Measurements from ENCODE around the gene WDR4. TPM values are rescaled to one million over a fixed set of nuclear protein-coding genes. Genes with fewer than 3 reads are reported as not detected.

Gene WDR4
- total and polyA plus RNA-seq, 2 experiments from 2014 or later = 22.5 to 50.2 TPM

DNA sequence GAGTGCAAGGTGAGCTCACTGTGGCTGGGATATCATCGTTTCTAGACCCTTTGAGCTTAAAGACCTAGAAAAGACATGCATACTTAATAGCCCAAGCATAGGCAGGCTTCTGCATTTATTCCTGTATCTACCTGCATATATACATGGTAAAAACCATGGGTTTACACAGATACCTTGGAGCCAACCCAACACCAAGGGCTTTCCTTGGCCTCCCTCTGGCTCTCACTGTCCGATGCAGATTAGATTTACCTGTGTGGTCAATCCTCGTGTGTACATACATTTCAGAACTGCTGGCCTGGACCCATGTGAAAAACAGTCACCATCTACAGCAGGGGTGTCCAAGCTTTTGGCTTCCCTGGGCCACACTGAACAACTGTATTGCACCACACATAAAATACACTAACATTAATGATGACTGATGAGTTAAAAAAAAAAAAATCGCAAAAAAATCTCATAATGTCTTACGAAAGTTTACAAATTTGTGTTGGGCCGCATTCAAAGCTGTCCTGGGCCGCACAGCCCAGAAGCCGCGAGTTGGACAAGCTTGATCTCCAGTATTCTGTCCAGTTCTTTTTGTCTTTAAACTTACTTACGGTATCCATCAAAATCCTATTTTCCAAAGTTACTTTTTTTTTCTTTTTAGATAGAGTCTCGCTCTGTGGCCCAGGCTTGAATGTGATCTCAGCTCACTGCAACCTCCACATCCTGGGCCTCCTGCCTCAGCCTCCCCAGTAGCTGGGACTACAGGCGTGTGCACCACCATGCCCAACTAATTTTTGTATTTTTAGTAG is 43.5 kb downstream of the WDR4 start:
- no peaks in the 10 kb centered on the region for H3K27me3 ChIP-seq (ENCODE audit: insufficient read depth)

More for the DNA sequence above, 43.5 kb downstream of the WDR4 start:
- H3K36me3 Mint-ChIP-seq (ENCODE audit: low read depth) = peaks cover 29% of the 10 kb centered on the region
- H3K9me3 Mint-ChIP-seq = peaks cover 3% of the 10 kb centered on the region; the same call in 2 of the 3 replicates
- H3F3A ChIP-seq (replicated peaks; ENCODE audit: low read depth) = peaks cover 55% of the 10 kb centered on the region
- no peak overlapping the region for H3K4me3 Mint-ChIP-seq
- H2AFZ ChIP-seq = no peak overlapping the region
- DNase-seq (ENCODE audit: low spot score) (no peak), ATAC-seq (no peak)
- no peak overlapping the region for H3K4me2 ChIP-seq
- H3K27me3 Mint-ChIP-seq (ENCODE audit: insufficient read depth, low read depth, poor library complexity) = peaks cover 45% of the 10 kb centered on the region
- no peaks in the 10 kb centered on the region for H3K9me2 ChIP-seq (ENCODE audit: insufficient read depth)
- no peaks in the 10 kb centered on the region for H3K79me2 ChIP-seq (replicated peaks; ENCODE audit: insufficient read depth)
- TF ChIP-seq CREB1 (CRISPR knock-in tag; IDR thresholded peaks at IDR 0.05; ENCODE audit: low read depth) = no peak
- TF ChIP-seq STAT1 (IDR thresholded peaks at IDR 0.05; ENCODE audit: unreplicated experiment) = no peak
- no peak for TF ChIP-seq ZNF114 (CRISPR knock-in tag; IDR thresholded peaks at IDR 0.05)
- no peak for TF ChIP-seq POLR2AphosphoS5 (IDR thresholded peaks at IDR 0.05; ENCODE audit: low read depth)
- TF ChIP-seq, protein P1, sequence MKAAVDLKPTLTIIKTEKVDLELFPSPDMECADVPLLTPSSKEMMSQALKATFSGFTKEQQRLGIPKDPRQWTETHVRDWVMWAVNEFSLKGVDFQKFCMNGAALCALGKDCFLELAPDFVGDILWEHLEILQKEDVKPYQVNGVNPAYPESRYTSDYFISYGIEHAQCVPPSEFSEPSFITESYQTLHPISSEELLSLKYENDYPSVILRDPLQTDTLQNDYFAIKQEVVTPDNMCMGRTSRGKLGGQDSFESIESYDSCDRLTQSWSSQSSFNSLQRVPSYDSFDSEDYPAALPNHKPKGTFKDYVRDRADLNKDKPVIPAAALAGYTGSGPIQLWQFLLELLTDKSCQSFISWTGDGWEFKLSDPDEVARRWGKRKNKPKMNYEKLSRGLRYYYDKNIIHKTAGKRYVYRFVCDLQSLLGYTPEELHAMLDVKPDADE (IDR thresholded peaks at IDR 0.05) = no peak
- TF ChIP-seq, protein P2, sequence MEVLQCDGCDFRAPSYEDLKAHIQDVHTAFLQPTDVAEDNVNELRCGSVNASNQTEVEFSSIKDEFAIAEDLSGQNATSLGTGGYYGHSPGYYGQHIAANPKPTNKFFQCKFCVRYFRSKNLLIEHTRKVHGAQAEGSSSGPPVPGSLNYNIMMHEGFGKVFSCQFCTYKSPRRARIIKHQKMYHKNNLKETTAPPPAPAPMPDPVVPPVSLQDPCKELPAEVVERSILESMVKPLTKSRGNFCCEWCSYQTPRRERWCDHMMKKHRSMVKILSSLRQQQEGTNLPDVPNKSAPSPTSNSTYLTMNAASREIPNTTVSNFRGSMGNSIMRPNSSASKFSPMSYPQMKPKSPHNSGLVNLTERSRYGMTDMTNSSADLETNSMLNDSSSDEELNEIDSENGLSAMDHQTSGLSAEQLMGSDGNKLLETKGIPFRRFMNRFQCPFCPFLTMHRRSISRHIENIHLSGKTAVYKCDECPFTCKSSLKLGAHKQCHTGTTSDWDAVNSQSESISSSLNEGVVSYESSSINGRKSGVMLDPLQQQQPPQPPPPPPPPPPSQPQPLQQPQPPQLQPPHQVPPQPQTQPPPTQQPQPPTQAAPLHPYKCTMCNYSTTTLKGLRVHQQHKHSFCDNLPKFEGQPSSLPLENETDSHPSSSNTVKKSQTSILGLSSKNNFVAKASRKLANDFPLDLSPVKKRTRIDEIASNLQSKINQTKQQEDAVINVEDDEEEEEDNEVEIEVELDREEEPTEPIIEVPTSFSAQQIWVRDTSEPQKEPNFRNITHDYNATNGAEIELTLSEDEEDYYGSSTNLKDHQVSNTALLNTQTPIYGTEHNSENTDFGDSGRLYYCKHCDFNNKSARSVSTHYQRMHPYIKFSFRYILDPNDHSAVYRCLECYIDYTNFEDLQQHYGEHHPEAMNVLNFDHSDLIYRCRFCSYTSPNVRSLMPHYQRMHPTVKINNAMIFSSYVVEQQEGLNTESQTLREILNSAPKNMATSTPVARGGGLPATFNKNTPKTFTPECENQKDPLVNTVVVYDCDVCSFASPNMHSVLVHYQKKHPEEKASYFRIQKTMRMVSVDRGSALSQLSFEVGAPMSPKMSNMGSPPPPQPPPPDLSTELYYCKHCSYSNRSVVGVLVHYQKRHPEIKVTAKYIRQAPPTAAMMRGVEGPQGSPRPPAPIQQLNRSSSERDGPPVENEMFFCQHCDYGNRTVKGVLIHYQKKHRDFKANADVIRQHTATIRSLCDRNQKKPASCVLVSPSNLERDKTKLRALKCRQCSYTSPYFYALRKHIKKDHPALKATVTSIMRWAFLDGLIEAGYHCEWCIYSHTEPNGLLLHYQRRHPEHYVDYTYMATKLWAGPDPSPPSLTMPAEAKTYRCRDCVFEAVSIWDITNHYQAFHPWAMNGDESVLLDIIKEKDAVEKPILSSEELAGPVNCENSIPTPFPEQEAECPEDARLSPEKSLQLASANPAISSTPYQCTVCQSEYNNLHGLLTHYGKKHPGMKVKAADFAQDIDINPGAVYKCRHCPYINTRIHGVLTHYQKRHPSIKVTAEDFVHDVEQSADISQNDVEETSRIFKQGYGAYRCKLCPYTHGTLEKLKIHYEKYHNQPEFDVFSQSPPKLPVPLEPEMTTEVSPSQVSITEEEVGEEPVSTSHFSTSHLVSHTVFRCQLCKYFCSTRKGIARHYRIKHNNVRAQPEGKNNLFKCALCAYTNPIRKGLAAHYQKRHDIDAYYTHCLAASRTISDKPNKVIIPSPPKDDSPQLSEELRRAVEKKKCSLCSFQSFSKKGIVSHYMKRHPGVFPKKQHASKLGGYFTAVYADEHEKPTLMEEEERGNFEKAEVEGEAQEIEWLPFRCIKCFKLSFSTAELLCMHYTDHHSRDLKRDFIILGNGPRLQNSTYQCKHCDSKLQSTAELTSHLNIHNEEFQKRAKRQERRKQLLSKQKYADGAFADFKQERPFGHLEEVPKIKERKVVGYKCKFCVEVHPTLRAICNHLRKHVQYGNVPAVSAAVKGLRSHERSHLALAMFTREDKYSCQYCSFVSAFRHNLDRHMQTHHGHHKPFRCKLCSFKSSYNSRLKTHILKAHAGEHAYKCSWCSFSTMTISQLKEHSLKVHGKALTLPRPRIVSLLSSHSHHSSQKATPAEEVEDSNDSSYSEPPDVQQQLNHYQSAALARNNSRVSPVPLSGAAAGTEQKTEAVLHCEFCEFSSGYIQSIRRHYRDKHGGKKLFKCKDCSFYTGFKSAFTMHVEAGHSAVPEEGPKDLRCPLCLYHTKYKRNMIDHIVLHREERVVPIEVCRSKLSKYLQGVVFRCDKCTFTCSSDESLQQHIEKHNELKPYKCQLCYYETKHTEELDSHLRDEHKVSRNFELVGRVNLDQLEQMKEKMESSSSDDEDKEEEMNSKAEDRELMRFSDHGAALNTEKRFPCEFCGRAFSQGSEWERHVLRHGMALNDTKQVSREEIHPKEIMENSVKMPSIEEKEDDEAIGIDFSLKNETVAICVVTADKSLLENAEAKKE (CRISPR knock-in tag; IDR thresholded peaks at IDR 0.05) = no peak
- TF ChIP-seq, protein P3, sequence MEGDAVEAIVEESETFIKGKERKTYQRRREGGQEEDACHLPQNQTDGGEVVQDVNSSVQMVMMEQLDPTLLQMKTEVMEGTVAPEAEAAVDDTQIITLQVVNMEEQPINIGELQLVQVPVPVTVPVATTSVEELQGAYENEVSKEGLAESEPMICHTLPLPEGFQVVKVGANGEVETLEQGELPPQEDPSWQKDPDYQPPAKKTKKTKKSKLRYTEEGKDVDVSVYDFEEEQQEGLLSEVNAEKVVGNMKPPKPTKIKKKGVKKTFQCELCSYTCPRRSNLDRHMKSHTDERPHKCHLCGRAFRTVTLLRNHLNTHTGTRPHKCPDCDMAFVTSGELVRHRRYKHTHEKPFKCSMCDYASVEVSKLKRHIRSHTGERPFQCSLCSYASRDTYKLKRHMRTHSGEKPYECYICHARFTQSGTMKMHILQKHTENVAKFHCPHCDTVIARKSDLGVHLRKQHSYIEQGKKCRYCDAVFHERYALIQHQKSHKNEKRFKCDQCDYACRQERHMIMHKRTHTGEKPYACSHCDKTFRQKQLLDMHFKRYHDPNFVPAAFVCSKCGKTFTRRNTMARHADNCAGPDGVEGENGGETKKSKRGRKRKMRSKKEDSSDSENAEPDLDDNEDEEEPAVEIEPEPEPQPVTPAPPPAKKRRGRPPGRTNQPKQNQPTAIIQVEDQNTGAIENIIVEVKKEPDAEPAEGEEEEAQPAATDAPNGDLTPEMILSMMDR (conservative IDR thresholded peaks at IDR 0.05; ENCODE audit: low read depth in 2 of 2) = no peak
- TF ChIP-seq EZH2 (IDR thresholded peaks at IDR 0.05; ENCODE audit: low read depth, unreplicated experiment) = no peak
- TF ChIP-seq REST (IDR thresholded peaks at IDR 0.05; ENCODE audit: unreplicated experiment) = no peak
- no peak for TF ChIP-seq EZH2phosphoT487 (IDR thresholded peaks at IDR 0.05; ENCODE audit: unreplicated experiment)
- H3K4me1 ChIP-seq (ENCODE audit: insufficient read depth) = peaks cover 4% of the 10 kb centered on the region
- H3K27ac Mint-ChIP-seq = no peak overlapping the region
- peaks cover 9% of the 10 kb centered on the region for H3K36me3 ChIP-seq (ENCODE audit: insufficient read depth)
- no peak overlapping the region for H3K4me3 ChIP-seq
- H3K27ac ChIP-seq (ENCODE audit: low read depth) = no peak overlapping the region
- peaks cover 3% of the 10 kb centered on the region for H4K20me1 ChIP-seq (replicated peaks; ENCODE audit: insufficient read depth)
- peaks cover 16% of the 10 kb centered on the region for H3K4me1 Mint-ChIP-seq

Data from GM23338 (cell line).